GM18867 (cell line): ENCODE results near the gene DIS3L2.
"Not testable (repeated sequence)": the region's sequence is repeated elsewhere in the genome, so short reads cannot be mapped to it uniquely, and the experiment has no call there.

Source experiments
- ATAC-seq: cut with Tn5 transposase; IDR thresholded peaks from one replicate; pipeline ENCODE4 v1.9.1; 2021; ENCODE audit warnings: mild to moderate bottlenecking, moderate library complexity; ENCODE audit not compliant: unreplicated experiment

DIS3L2 gene

GRCh38 chr2:232363064-232363783 is 401.7 kb downstream of the DIS3L2 start:
- not testable (repeated sequence) for ATAC-seq

GRCh38 chr2:232363784-232364615 is 402.5 kb downstream of the DIS3L2 start:
- ATAC-seq: no peak

- ATAC-seq: not testable (repeated sequence)
These were observed 403.5 kb downstream of the DIS3L2 start for GRCh38 chr2:232364806-232365594.

- ATAC-seq: no peak
These were observed 404.3 kb downstream of the DIS3L2 start for GRCh38 chr2:232365621-232366321.

- ATAC-seq: not testable (repeated sequence)
These were observed 404.9 kb downstream of the DIS3L2 start for GRCh38 chr2:232366461-232366860.

- ATAC-seq: no peak
These were observed 405.5 kb downstream of the DIS3L2 start for GRCh38 chr2:232367016-232367415.

GRCh38 chr2:232367591-232368233 is 406.2 kb downstream of the DIS3L2 start:
- ATAC-seq: no peak

- no peak for ATAC-seq
These were observed 406.8 kb downstream of the DIS3L2 start for GRCh38 chr2:232368311-232368731.

- ATAC-seq: no peak
These were observed 407.8 kb downstream of the DIS3L2 start for GRCh38 chr2:232369126-232369951.

GRCh38 chr2:232370007-232370406 is 408.5 kb downstream of the DIS3L2 start:
- not testable (repeated sequence) for ATAC-seq

- ATAC-seq: no peak
These were observed 411.0 kb downstream of the DIS3L2 start for GRCh38 chr2:232372231-232373208.

GRCh38 chr2:232374356-232374755 is 412.8 kb downstream of the DIS3L2 start:
- ATAC-seq: no peak

- no peak for ATAC-seq
These were observed 413.7 kb downstream of the DIS3L2 start for GRCh38 chr2:232375164-232375563.

- ATAC-seq: no peak
These were observed 414.7 kb downstream of the DIS3L2 start for GRCh38 chr2:232376260-232376659.

- ATAC-seq: no peak
These were observed 415.2 kb downstream of the DIS3L2 start for GRCh38 chr2:232376713-232377112.

GRCh38 chr2:232377319-232377718 is 415.8 kb downstream of the DIS3L2 start:
- no peak for ATAC-seq

- no peak for ATAC-seq
These were observed 416.6 kb downstream of the DIS3L2 start for GRCh38 chr2:232377841-232378734.
